Stimulated activated CD4-positive, alpha-beta T cell treated with anti-CD3 and anti-CD28 coated beads, Interleukin-12 subunit alpha, Interleukin-12 subunit beta, amount 100 ng/mL, for 24 hours (primary cell): ENCODE measurements around the gene ENTPD3.
A peak's percentile ranks its signal among the peaks of the same experiment; 100 is the strongest.
"Not testable (repeated sequence)": the region's sequence is repeated elsewhere in the genome, so short reads cannot be mapped to it uniquely, and the experiment has no call there.

Experiments
- DNase-seq, 2 experiments: peaks; one replicate each; pipeline ENCODE4 v3.0.0-alpha.2; 2020; ENCODE audit warnings: low read depth in 2 of 2

Gene ENTPD3

DNA sequence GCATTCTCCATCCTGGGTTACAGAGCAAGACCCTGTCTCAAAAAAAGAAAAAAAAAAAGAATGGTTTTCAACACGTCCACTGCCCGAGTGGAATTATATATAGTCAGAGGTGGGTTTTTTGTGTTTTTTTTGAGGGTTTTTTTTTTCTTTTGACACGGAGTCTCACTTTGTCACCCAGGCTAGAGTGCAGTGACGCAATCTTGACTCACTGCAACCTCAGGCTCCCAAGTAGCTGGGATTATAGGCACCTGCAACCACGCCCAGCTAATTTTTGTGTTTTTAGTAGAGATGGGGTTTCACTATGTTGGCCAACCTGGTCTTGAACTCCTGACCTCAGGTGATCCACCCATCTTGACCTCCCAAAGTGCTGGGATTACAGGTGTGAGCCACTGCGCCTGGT is 73.5 kb downstream of the ENTPD3 start:
- DNase-seq = not testable (repeated sequence)

DNA sequence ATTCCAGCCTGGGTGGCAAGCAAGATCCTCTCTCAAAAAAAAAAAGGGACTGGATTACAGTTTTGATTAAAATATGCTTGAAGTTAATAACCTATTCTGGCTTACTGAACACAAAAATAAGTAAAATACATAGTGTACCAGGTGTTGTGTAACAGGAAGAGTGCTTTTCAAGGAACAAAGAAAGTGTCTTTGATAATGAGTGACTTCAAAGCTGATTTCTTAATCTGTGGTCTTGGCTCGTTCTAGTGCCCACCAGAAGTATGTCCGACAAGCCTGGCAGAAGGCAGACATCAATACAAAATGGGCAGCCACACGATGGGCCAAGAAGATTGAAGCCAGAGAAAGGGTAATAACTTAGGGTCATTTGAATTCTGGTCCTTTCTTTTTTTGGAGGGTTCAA is 74.2 kb downstream of the ENTPD3 start:
- no peak for DNase-seq

DNA sequence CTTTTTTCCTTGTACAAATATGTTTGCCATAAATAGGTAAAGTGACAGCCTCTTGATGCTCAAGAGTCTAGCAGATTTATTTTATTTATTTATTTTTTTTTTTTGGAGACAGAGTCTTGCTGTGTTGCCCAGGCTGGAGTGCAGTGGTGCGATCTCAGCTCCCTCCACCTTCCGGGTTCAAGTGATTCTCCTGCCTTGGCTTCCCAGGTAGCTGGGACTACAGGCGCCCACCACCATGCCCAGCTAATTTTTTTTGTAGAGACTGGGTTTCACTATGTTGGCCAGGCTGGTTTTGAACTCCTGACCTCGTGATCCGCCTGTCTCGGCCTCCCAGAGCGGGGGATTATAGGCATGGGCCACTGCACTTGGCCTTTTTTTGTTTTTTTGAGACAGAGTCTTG is 75.9 kb downstream of the ENTPD3 start:
- not testable (repeated sequence) for DNase-seq

DNA sequence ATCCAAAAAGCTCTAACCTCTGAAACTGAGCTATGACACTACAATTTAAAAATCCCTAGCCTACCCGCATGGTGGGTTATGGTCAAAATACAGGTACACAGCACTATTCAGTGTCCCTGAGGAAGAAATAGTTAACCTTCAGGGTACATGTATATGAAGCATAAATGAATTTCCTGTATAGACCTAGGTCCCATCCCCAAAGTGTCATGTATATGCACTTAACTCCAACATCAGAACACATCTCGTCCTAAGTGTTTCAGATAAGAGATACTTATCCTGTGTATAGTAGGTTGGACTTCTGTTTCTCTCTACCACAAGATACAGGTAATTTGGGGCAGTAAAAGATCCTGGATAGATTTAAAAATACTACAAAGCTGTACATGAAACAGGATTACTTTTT is 76.6 kb downstream of the ENTPD3 start:
- DNase-seq = no peak

DNA sequence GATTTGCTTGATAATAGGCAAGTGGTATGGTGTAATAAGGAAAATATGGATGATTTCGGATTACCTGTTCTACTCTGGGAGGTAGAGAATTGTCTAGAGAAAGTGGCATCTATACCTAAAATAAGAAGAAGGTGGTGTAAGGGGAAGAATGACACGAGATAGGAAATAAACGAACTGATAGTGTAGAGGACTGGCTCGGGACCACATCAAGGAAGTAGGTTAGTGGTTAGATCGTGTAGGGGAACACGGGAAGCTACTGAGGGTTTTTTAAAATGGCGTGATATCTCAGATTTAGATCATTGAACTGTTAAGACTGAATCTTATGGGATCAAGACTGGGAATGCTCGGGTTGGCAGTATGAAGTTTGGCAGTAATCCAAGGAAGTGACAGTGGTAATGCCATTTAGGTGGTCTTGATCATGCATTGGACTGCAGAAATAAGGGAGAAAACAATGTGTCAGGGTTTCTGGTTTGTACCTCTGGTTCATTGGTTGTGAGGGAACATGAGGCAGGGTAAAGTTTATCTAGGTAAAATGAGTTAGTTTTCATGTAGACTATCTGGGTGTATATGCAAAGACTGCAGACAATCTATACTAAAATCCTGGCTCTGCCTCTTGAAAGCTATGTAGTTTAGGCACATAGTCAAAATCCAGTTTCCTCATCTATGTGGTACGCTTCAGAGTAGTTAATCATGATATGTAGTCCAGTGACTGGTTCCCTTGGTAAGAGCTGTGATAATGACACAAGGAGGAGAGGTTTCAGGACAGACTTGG is 77.5 kb downstream of the ENTPD3 start:
- DNase-seq = no peak

DNA sequence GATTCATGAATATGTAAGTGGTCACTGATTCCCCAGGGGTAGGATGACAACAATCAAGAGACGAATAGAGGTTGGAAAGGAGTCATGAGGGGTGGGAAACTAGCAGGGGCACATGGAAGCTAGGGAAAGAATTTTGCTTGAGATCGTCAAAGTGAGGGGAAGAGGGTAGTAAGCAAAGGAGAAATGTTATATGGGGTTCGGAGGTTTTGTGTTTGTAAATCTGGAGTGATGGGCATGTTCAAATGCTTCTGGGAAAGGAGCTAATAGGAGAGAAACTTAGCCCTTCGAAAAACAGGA is 78.1 kb downstream of the ENTPD3 start:
- no peak for DNase-seq

DNA sequence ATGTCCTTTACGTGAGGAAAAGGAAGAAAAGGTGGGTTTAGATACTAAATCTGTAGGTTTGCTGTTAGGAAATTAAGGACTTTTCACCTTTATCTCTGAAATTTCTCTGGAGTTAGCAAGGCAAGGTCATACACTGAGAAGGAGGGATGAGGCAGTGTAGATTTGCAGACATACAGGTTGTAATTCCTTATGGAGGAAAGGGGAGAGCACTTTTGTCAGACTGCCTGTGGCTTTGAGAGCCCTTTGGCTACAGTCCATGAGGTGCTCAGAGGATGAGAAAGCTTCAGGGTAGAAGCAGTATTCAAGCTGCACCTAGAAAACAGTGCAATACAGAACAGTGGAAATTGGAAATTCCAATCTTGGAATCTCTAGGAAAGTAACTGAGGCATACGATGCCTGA is 78.5 kb downstream of the ENTPD3 start:
- no peak for DNase-seq

DNA sequence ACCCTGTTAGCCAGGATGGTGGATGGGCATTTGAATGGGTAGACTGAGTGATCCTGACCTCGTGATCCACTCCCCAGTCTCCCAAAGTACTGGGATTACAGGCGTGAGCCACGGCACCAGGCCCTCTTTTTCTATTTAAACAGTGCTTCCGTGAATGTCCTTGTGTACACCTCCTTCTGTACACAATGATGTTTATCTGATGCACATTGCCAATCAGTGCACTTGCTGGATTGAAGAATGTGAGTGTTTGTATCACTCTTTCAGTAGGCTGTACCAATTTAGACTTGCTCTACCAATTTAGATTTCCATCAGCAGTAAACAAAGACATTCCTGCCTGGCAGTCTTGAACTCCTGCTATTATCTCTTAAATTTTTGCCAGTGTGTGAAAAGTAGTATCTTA is 81.0 kb downstream of the ENTPD3 start:
- no peak for DNase-seq

DNA sequence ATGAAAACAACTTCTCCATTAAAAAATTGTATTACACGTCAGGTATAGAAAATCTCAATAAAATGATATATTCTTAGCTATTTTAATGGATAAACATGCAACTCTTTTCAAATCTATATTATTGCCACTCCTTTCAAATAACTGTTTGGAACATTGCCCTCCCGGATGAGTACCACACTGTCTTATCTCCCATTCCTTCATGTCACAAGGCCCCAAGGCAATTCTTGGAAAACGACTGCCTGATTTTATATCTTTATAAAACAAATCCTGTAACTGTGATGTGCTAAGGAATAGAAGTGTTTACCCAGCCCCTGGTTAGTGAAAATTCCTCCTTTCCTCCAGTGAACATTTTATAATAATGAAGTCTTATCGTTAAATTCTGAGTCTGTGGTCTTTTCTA is 83.7 kb downstream of the ENTPD3 start:
- no peak for DNase-seq

DNA sequence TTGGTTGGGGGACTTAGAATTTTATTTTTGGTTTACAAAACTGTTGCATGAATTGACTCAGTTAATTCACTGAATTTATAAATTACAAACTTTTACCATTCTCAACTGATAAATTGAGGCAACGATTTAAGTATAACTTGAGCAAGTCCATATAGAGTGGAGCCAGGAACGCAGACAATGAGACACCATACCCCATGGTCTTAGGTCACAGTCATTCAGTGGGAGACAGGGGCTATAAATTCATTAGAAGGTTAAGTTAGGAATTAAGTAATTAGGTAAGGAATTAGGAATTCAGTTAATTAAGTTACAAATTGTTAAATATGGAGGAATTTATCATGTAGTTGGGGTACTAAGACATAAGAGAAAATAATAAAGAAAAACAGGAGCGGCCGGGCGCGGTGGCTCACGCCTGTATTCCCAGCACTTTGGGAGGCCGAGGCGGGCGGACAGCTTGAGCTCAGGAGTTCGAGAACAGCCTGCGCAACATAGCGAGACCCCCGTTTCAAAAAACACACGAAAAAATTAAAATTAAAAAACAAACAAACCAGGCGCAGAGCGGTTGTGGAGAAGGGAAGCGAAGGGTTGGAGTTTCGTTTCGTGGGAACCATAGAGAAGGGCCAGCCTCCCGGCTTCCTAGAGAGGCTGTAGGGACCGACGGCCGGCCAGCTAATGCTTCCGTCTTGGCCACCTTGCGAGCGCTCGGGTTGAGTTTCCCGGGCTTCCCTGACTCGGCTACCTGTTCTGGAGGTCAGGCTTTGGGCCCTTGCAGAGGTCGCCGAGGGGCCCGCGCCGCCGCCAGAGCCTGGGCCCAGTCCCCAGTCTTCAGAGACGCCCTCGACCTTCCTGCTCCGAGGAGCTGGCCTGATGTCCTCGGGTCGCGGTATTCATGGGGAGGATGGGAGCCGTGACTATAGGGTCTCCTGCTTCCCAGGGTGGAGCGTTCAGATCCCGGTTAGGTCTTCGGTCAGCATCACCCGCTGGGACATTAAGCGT is 89.8 kb downstream of the ENTPD3 start, which contains the start of gene ZNF619:
TSS of gene ZNF619 (plus strand) at position 645 of the 993 bp plus-strand sequence. CDS start 858 bp downstream, outside the sequence.
- DNase-seq = peak; percentile 32 to 40

DNA sequence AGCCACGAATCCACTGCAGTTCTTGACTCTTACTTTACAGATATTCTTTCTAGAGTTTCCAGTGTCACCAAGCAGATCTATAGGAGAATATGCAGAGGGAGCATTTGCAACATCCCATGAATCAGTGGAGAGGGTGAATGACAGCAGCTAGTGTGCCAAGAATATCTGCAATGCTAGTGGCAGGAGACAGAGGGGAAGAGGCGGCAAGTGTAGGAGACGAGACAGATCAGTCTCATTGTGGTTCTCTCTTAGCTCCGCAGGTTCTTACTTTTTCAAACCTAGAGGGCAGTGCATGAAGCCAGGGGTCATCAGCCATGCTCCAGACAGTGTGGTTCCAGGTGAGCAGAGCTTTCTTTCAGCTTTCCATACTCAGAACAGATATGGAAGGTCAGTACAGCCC is 90.7 kb downstream of the ENTPD3 start:
- no peak for DNase-seq
